GM12892 (cell line): Measurements from ENCODE around the gene FTO.

Source experiments
- POLR2A ChIP-seq: IDR thresholded peaks from 2 replicates; pipeline ENCODE4 v1.6.1; 2011; ENCODE audit warnings: low read depth, low read length, control low read depth
- POLR2AphosphoS5 ChIP-seq: IDR thresholded peaks from 2 replicates; pipeline ENCODE4 v1.6.1; 2011; ENCODE audit warnings: low read depth, low read length, control low read depth
- TAF1 ChIP-seq: IDR thresholded peaks from 2 replicates; pipeline ENCODE4 v1.6.1; 2011; ENCODE audit warnings: low read depth, mild to moderate bottlenecking, control low read depth, low read length, borderline replicate concordance

DNA sequence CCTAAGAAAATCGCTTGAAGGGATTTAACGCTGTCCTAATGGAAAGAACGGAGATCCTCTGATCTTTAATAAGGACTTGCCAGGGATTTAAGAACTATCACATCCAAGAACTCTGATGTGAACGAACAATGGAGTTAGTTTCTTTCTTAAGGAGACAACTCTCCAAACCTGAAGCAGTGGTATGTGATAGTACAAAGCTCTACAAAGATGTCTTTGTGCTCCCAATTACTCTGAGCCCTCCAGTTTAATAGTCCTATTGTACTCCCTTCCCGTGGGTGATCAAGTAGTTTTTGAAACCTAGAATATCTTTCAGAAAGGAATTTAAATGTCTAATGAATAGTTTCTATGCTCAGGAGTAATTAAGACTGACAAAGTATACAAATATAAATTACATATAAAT, 123.8 kb downstream of the FTO start:
- TF ChIP-seq POLR2A (no peak), TAF1 (no peak), POLR2AphosphoS5 (no peak)
